HepG2 (cell line): ENCODE data around the gene CELF4. TPM values are rescaled to one million over a fixed set of nuclear protein-coding genes. Genes with fewer than 3 reads are reported as not detected.

Experiments used
- ATAC-seq: fragments of 200-7000 bp; cut with Tn5 transposase; 3 replicates; pipeline ENCODE4 v1.9.1; 2020; ENCODE audit warnings: mild to moderate bottlenecking, moderate library complexity
- BruUV-seq: library from RNA; stranded (reverse); fragments of 400-500 nt; replicated peaks from 2 replicates; lab custom pipeline; 2021; lab: Mats Ljungman, UMichigan
- CTCF ChIA-PET: fragments of 300-600 bp; formaldehyde crosslinking; extraction: SDS; loops from one replicate; lab custom pipeline; 2021; ENCODE audit warnings: low total read pairs, inconsistent platforms, low intra/inter-chr PET ratio; lab: Yijun Ruan, JAX
- POLR2A ChIA-PET: fragments of 350-600 bp; sonication (Branson Sonifier 250); formaldehyde crosslinking; loops from one replicate; lab custom pipeline; 2020; ENCODE audit warnings: antibody characterized with exemption, inconsistent platforms; lab: Yijun Ruan, JAX
- DNase-seq: peaks from one replicate; pipeline ENCODE4 v3.0.0-alpha.2; 2015; ENCODE audit warnings: low spot score
- FAIRE-seq: peaks from 3 replicates; lab custom pipeline; 2011; peaks lifted over from hg19 to GRCh38; lab: Jason Lieb, UNC
- H2AFZ ChIP-seq: one replicate; pipeline ENCODE4 v1.6.1; 2011; ENCODE audit warnings: low read length, inconsistent platforms
- H3K27ac ChIP-seq: fragments of 300-600 bp; 3 replicates; pipeline ENCODE4 v1.8.0; 2011; ENCODE audit warnings: mixed run types, mild to moderate bottlenecking, mixed read lengths, low read length, inconsistent platforms; ENCODE audit not compliant: insufficient read depth; ENCODE audit errors: extremely low read length
- H3K27me3 ChIP-seq, 2 experiments: fragments of 200-600 bp in 1 of 2; 2 replicates in 1 of 2; 3 replicates in 1 of 2; pipeline versions ENCODE4 v1.6.0 to v1.8.0; 2011; ENCODE audit warnings: low read length in 2 of 2, mild to moderate bottlenecking in 2 of 2, moderate library complexity in 2 of 2, inconsistent platforms in 1 of 2; ENCODE audit not compliant: insufficient read depth in 2 of 2, control insufficient read depth in 1 of 2
- H3K36me3 ChIP-seq, 2 experiments: fragments of 200-600 bp in 1 of 2; replicated peaks in 1 of 2; 2 replicates in 1 of 2; 3 replicates in 1 of 2; pipeline versions ENCODE4 v1.5.1 to v1.8.0; 2011; ENCODE audit warnings: low read length in 2 of 2, inconsistent platforms in 1 of 2; ENCODE audit not compliant: insufficient read depth in 2 of 2, control insufficient read depth in 1 of 2
- H3K4me1 ChIP-seq: 2 replicates; pipeline ENCODE4 v1.5.1; 2012; ENCODE audit warnings: low read length, inconsistent platforms; ENCODE audit not compliant: insufficient read depth
- H3K4me2 ChIP-seq: 2 replicates; pipeline ENCODE4 v1.6.0; 2011; ENCODE audit warnings: low read depth, low read length, inconsistent platforms
- H3K4me3 ChIP-seq, 3 experiments: fragments of 200-600 bp in 1 of 3; sonication (generic), shearing (Covaris generic) in 1 of 3; replicated peaks in 1 of 3; 2 replicates each; pipeline ENCODE4 v1.5.1; 2011 to 2016; ENCODE audit warnings: low read length in 3 of 3, inconsistent platforms in 2 of 3, low read depth in 2 of 3, mild to moderate bottlenecking in 2 of 3, control low read depth in 1 of 3, mixed read lengths in 1 of 3; ENCODE audit not compliant: insufficient read depth in 1 of 3
- H3K79me2 ChIP-seq: one replicate; pipeline ENCODE4 v1.6.1; 2011; ENCODE audit warnings: low read length, inconsistent platforms; ENCODE audit not compliant: insufficient read depth
- H3K9ac ChIP-seq: 2 replicates; pipeline ENCODE4 v1.6.0; 2011; ENCODE audit warnings: mild to moderate bottlenecking, low read depth, low read length, inconsistent platforms; ENCODE audit not compliant: insufficient read depth
- H3K9me3 ChIP-seq: 2 replicates; pipeline ENCODE4 v1.5.1; 2012; ENCODE audit warnings: mild to moderate bottlenecking, low read length
- H4K20me1 ChIP-seq: 2 replicates; pipeline ENCODE4 v1.6.0; 2011; ENCODE audit warnings: inconsistent platforms, mild to moderate bottlenecking, low read length, moderate library complexity; ENCODE audit not compliant: insufficient read depth
- MYNN ChIP-seq: sonication (generic); formaldehyde crosslinking; IDR thresholded peaks from 2 replicates; pipeline ENCODE4 v1.4.0; 2020; ENCODE audit warnings: mild to moderate bottlenecking, low read depth, missing genetic modification reagents
- ZFYVE20 ChIP-seq: sonication (generic); formaldehyde crosslinking; IDR thresholded peaks from 2 replicates; pipeline ENCODE4 v1.8.0; 2023; ENCODE audit warnings: low read depth, mild to moderate bottlenecking, moderate library complexity, missing genetic modification reagents, borderline replicate concordance
- WGBS: methylation state at CpG from one replicate; pipeline ENCODE4 v1.1.6; 2017; ENCODE audit warnings: low lambda C conversion rate; 5-methylcytosine and 5-hydroxymethylcytosine counted together
- in situ Hi-C: cut with HindIII; loops from 2 replicates; pipeline ENCODE4 v1.10.0; 2017; ENCODE audit warnings: low pct_unique_long_range_greater_than_20kb; ENCODE audit not compliant: extremely low pct_ligation_motif_present
- intact Hi-C: fragments of 100-400 bp; cut with micrococcal nuclease; formaldehyde crosslinking; loops from one replicate; pipeline ENCODE4 v1.10.0; 2022; ENCODE audit not compliant: unreplicated experiment
- polyA plus RNA-seq, 8 experiments: library from polyadenylated mRNA; depleted of rRNA in 3 of 8; stranded (reverse) in 7 of 8; unstranded in 1 of 8; fragments of >200 nt; fragmentation: Illumina TruSeq in 4 of 8; extraction: Trizol in 4 of 8; gene quantifications; 2 replicates each; pipeline versions ENCODE4 v1.2.1 to v1.2.3, GENCODE V29; 2011 to 2016; ENCODE audit warnings: low read depth in 4 of 8, missing spikeins in 1 of 8, mixed read lengths in 1 of 8; ENCODE audit not compliant: insufficient read depth in 1 of 8
- total RNA-seq, 5 experiments: library from RNA; depleted of rRNA; stranded (reverse); fragments of >200 nt; fragmentation: Illumina TruSeq; extraction: Trizol; gene quantifications; 2 replicates each; pipeline ENCODE4 v1.2.3, GENCODE V29; 2016; ENCODE audit warnings: low read depth in 1 of 5
- TF ChIP-seq, protein P1 (sequence below): sonication (generic); formaldehyde crosslinking; IDR thresholded peaks from 2 replicates; pipeline ENCODE4 v1.5.0; 2020; ENCODE audit warnings: mild to moderate bottlenecking, missing genetic modification reagents, moderate library complexity
- TF ChIP-seq, protein P2 (sequence below): sonication (generic); formaldehyde crosslinking; IDR thresholded peaks from 2 replicates; pipeline ENCODE4 v1.5.1; 2020; ENCODE audit warnings: mild to moderate bottlenecking, missing genetic modification reagents, moderate library complexity

Gene CELF4
- total and polyA plus RNA-seq, 2 of the 13 experiments (the other 11 are each of a cell fraction or from before 2014, with no cell fraction given), result not detected

DNA sequence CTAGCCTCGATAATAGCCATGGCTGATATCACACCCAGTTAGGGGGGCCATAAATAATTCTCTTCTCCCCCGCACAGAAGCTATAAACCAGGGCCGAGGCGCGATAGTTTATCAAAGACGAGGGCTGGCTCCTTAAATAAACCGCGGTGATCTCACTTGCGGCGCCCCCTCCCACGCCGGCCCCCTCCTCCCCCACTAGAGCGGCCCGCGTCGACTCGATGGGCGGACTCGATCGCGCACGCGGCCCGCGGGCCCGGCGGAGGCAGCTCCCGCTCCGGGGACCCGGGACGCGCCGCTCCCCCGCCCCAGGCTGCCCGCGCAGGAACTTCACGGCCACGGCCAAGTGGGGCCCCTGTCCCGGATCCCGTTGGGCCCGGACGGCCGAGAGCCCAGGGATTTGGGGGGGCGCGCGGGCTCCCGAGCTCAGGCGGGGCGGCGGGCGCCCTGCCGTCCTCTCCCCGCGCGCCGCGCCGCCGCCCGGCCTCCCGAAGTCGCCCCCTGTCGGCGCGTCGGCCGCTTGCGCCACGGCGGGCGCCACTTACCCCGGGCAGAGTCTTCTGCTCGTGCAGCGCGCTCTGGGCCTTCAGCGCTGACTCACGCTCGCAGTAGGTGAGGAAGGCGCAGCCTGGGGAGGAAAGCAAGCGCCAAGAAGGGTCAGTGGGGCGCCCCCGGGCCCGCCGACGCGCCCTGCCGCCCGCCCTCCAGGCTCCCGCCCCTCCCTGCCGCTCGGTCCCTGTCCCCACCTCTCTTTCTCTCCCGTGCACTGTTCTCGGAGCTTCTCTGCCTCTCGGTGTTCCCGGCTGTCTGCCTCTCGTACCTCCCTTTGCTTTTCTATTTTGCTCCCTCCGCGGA is 80.4 kb downstream of the CELF4 start:
- CTCF ChIA-PET, result no interaction called here
- no peak overlapping the region for H3K27ac ChIP-seq
- H3K4me2 ChIP-seq, result peak overlapping the region; percentile 39; the same call in 1 of the 2 replicates
- H4K20me1 ChIP-seq, result no peaks in the 10 kb centered on the region
- H3K9ac ChIP-seq, result no peak overlapping the region
- POLR2A ChIA-PET, result no interaction called here
- no peaks in the 10 kb centered on the region for H3K4me1 ChIP-seq
- WGBS, result 23% methylated on average over 29 of the region's 98 CpGs
- TF ChIP-seq ZFYVE20 (CRISPR knock-in tag) (no peak), MYNN (CRISPR knock-in tag) (no peak)
- TF ChIP-seq, protein P1, sequence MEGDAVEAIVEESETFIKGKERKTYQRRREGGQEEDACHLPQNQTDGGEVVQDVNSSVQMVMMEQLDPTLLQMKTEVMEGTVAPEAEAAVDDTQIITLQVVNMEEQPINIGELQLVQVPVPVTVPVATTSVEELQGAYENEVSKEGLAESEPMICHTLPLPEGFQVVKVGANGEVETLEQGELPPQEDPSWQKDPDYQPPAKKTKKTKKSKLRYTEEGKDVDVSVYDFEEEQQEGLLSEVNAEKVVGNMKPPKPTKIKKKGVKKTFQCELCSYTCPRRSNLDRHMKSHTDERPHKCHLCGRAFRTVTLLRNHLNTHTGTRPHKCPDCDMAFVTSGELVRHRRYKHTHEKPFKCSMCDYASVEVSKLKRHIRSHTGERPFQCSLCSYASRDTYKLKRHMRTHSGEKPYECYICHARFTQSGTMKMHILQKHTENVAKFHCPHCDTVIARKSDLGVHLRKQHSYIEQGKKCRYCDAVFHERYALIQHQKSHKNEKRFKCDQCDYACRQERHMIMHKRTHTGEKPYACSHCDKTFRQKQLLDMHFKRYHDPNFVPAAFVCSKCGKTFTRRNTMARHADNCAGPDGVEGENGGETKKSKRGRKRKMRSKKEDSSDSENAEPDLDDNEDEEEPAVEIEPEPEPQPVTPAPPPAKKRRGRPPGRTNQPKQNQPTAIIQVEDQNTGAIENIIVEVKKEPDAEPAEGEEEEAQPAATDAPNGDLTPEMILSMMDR, result peak; percentile 49
- TF ChIP-seq, protein P2, sequence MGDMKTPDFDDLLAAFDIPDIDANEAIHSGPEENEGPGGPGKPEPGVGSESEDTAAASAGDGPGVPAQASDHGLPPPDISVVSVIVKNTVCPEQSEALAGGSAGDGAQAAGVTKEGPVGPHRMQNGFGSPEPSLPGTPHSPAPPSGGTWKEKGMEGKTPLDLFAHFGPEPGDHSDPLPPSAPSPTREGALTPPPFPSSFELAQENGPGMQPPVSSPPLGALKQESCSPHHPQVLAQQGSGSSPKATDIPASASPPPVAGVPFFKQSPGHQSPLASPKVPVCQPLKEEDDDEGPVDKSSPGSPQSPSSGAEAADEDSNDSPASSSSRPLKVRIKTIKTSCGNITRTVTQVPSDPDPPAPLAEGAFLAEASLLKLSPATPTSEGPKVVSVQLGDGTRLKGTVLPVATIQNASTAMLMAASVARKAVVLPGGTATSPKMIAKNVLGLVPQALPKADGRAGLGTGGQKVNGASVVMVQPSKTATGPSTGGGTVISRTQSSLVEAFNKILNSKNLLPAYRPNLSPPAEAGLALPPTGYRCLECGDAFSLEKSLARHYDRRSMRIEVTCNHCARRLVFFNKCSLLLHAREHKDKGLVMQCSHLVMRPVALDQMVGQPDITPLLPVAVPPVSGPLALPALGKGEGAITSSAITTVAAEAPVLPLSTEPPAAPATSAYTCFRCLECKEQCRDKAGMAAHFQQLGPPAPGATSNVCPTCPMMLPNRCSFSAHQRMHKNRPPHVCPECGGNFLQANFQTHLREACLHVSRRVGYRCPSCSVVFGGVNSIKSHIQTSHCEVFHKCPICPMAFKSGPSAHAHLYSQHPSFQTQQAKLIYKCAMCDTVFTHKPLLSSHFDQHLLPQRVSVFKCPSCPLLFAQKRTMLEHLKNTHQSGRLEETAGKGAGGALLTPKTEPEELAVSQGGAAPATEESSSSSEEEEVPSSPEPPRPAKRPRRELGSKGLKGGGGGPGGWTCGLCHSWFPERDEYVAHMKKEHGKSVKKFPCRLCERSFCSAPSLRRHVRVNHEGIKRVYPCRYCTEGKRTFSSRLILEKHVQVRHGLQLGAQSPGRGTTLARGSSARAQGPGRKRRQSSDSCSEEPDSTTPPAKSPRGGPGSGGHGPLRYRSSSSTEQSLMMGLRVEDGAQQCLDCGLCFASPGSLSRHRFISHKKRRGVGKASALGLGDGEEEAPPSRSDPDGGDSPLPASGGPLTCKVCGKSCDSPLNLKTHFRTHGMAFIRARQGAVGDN (CRISPR knock-in tag), result 0 out of 2 replicates have a peak, but pooled peaks have one; percentile 12
- in situ Hi-C loops, result loop anchor here (25.0 kb wide), 1 partner anchor 548 kb away; no protein-coding TSS in a partner anchor
- peaks cover 5 to 45% of the 10 kb centered on the region in 2 experiments; a peak in 3 of 5 replicates for H3K27me3 ChIP-seq
- no peak overlapping the region for H2AFZ ChIP-seq
- FAIRE-seq, result no peak
- H3K4me3 ChIP-seq, result no peak overlapping the region; a peak in 1 of 6 replicates
- no TSS peak for BruUV-seq
- peak; percentile 91 for ATAC-seq
- intact Hi-C loops, result loop anchor here (10.0 kb wide), 1 partner anchor 100 kb away; no protein-coding TSS in a partner anchor
- DNase-seq, result no peak
- H3K79me2 ChIP-seq, result no peaks in the 10 kb centered on the region
- no peaks in the 10 kb centered on the region for H3K9me3 ChIP-seq
- H3K36me3 ChIP-seq, result no peaks in the 10 kb centered on the region
